ENCODE data around the gene SUSD2.
A peak's percentile ranks its signal among the peaks of the same experiment; 100 is the strongest.

The SUSD2 gene

DNA sequence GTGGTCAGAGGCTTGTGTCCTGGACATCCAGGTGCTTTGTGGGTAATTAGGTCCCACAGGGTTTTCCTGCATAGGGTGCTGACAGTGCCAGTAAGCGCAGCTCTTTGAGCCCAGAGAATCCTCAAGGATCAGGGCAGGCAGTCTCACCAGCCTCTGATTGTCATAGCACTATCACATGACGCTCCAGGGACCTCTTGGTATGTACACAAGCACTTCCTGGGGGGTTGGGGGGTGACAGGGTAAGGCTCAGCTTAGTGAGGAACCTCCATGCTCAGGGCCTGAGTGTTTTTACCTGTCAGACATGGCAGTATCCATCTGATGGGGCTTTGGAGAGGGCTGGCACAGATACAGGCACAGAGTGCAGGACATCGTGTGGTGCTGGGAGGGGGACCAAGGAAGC lies 27.9 kb upstream of the SUSD2 start:
- DNase-seq: no peak

DNA sequence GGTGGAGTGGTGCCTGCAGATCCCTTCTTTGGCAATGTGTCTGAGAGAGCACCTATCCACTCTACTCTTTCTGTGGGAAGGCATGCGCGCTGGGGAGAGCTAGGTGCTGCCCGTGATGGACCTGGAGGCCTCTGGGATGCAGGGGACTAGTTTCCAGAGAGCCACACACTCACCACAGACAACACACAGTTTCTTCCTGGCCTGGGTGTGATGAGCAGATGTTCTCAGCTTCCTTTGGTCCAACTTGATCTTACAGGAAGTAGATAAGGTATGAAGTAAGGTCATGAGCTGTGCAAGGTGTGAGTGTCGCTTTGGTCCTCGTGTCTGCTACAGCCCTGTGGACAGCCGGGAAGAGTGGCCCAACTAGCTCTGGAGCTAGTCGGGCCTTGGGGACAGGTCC lies 27.3 kb upstream of the SUSD2 start:
- DNase-seq: no peak

DNA sequence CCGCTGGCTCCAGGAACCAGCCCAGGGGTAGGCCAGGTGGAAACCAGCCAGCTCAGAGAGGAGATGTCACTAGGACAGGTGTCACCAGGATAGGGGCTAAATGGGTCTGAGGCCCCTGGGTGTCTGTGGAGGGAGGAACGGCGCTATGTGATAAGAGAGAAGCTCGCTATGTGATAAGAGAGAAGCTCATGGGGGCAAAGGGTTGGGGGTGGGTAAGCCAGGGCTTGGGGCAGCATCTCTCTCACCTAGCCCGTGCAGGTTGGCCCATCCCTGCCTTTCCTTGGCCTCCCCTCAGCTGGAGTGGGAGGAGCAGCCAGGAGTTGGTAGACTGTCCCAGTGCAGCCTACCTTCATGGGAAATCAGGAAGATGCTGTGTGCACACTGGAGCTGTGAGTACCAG lies 26.5 kb upstream of the SUSD2 start:
- DNase-seq: no peak

DNA sequence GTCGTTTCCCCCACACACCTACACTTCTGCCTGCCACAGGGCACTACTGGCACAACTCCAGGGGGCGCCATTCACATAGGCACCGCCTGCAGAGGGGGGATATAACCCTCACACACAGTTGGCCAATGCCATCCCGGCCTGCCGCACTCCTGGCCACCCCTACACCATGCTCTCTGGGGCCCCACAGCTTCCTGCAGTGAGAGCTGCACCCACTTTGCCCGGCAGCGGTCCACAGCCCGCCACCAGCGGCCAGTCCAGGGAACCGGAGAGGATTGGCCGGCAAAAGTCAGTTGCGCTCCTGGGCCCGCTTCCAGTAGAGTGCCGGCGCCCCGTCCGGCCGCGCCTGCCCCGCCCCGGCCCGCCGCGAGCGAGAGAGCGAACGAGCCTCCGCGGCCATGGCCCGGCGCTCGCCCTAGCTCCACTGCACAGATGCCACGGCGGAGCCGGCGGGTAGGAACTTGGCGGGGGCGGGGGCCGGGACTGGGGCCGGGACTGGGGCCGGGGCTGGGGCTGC lies 25.6 kb upstream of the SUSD2 start:
- DNase-seq: no peak

DNA sequence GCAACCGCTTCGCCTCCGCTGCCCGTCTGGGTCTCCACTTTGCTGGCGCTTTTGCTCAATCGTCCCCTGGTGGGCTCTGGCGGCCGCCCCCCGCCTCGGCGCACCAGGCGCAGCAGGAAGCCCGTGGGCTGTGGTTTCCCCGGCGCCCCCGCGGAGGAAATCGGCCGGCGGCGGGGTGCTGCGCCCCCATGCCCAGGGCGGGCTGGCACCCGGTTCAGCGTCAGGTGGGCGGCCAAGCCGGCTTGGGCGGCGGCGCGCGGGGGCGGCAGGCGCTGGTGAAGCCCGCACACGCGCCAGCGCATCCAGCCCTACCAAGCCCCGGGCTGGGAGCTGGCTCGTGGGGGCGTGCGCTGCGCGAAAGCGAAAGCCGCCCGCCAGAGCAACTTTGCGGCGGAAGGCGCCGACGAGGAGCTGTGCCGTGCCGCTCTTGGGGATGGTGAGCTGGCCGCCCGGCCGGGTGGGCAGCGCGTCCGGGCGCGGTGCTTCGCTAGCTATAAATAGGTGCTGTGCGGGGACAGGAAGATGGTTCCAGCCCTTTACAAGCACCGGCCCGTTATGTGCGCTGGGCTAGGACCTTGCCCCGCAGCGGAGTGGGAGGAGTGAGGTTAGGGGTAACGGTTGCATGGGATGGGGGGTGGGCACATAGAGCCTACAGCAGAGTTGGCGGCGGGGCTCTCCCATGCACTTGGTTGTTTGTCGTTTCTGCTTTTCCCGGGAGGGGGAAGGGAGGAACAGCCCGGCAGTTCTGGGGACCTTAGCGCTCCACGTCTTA lies 25.0 kb upstream of the SUSD2 start:
- no peak for DNase-seq

DNA sequence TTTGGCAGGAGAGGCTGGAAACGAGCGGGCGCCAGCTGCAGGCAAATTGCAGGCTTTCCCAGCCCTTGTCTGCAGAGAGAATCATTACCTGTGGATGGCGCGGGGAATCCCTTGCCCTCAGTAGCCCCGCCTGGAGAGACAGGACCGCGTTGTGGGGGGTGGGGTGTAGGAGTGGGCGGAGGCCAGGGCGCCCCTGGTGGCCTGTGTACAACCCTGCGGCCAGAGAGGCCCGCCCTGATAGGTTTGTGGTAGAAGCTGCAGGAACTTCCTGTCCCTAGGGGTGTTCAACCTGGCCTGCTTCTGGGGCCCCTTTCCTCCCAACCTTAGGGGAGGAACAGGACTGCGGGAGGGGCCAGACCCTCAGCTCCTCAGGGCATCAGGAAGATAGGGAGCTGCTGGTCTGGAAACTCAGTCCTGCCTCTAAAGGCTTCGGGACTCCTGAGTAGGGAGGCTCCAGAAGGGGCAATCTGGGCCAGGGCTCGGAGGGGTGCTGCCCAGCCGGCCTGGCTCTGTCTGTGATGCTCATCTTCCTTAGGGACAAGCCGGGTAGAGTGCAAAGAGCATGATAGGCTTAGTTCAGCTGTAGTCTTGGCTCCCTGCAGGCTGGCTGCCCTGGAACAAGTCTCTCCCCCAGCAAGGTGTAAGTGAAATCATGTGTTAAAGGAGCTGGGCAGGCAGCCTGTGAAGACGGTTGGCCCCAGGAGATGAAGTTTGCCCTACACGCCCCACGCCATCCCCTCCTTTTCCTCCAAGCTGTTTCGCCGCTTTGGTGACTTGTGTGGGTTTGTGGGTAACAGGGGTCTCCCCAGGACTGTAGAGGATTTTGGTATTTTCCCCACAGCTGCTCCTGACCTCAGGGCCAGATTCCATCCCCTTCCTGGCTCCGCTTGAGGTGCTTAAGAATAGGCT lies 24.1 kb upstream of the SUSD2 start:
- peak; percentile 45 for DNase-seq

DNA sequence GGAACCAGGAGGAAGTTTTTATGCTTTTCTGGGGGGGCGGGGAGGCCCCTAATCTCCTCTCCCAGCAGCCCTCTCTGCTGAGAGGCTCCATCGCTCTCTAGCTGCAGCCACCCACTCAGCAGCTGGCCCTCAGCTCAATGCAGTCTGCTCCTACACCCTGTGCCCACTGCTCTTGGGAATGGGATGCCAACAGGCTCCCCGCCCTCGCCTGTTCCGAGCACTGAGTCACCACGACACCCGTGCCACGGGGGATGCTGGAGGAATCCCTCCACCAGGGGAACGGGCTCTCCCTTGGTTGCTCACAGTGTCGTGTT lies 23.5 kb upstream of the SUSD2 start:
- no peak for DNase-seq

DNA sequence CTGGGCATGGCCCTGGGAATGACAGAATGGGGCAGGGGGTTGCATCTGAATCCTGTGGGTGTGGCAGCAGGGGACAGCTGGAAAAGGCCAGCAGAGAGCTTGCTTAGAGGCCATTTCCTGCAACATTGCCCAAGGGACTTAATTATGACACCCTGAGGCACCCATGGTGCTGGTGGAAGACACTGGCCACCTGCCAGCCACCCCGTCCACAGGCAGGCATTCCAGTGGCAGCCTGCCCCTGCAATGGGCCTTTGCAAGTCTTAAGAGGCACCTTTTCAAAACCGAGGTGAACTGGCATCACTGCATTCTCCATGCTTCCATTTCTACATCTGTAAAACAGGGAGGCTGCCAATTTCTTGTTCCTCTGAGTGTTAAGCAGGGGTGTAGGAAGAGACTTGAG lies 21.6 kb upstream of the SUSD2 start:
- DNase-seq: no peak

DNA sequence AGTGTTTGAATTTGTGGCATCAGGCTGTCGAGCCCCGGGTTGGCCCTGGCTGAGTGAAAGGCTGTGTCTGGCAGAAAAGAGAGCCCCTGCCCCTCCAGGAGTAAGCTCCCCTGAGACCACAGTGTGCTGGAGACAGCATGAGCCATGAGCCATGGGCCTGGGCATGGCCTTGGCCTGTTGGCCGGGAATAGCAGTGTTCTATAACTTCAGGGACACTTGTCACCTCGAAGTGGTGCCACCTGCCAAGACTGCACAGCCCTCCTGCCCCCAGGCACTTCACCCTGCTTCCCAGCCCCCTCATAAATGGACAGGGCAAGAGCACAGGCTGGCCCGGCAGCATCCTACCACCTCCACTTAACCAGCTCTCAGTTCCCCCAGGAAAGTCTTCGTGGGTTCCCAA lies 20.7 kb upstream of the SUSD2 start:
- DNase-seq: no peak

DNA sequence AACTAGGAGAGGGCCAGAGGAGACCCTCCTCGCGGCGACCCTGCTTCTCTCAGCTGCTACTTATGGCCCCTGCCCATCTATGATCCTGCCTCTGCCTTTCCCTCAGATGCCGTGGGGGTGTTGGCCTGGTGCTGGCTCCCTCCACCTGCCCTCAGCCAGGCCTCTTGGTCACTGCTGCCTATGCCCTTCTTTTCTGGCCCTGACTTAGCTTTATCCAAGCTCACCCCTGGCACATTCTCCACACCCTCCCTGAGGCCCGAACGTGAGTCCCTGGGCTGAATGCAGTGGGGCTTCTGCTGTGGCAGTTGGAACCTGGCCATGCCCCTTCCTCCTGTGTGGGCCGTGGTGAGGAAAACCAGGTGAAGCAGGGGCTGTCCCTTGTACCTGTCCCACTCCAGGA lies 19.8 kb upstream of the SUSD2 start:
- no peak for DNase-seq

DNA sequence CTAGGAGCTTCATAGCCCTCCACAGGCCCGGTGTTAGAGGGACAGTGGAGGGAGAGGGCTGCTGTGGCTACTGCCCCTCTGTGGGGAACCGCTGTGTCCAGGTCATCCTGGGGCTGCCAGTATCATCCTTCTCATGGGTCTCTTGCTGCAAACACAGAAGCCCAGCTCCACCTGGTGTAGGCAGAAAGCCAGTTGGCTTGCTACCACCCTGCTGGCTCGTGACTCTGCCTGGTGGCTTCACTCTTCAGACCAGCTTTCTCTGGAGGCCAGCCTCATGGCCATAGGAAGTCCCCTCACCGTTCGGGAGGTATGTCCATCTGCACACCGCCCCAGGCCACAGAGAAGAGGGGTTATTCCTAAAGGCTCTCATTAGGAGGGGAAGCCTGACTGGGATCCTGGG lies 19.4 kb upstream of the SUSD2 start:
- DNase-seq: peak; percentile 38

DNA sequence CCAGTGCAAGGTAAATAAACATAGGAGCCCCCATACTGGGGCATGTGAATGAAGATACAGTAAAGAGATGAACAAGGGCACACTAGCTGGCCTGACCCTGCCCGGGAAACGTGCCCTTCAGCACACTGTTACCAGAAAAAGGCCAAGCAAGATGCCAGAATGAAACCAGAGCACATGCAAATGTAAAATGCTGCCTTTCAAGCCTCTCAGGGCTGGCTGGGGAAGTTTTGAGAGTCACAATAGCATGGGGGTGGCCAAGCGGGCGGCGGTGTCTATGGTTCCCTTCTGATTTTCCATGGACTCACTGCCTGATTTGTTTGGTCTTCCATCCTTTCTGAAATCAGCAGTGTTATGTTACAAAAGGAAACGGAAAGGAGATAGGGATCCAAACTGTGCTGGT lies 18.9 kb upstream of the SUSD2 start:
- DNase-seq: no peak

DNA sequence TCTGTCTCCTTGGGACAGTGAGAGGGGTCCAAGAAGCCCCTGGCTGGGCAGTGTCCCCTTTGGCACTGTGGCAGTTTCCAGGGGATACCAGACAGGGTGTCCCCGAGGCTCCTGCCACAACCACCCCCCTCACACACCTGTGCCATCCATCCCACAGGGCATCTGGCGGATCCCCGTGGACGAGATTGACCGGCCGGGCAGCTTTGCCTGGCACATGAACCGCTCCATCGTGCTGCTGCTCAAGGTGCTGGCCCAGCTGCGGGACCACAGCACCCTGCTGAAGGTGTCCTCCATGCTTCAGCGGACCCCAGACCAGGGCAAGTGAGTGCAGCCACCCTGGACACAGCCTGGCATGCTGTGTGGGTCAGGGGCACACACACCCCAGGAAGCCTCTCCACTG lies 17.0 kb upstream of the SUSD2 start:
- no peak for DNase-seq

DNA sequence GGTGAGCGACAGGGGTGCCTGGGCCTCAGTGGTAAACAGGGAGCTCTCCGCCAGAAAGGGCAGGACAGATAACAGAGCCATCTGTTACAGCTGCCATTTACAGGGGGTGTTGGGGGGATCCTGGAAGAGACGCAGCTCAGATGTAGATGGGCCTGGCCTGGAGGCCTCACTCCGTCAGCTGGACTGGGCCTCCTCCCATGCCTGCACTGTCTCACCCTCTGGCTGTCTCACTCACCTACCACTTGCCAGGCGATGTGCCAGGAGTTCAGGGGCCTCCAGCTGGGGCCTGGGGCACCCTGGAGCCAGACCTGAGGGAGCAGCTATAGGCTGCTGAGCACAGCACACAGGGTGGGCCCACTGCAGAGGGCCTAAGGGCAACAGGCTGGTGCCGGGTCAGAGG lies 16.3 kb upstream of the SUSD2 start:
- no peak for DNase-seq

DNA sequence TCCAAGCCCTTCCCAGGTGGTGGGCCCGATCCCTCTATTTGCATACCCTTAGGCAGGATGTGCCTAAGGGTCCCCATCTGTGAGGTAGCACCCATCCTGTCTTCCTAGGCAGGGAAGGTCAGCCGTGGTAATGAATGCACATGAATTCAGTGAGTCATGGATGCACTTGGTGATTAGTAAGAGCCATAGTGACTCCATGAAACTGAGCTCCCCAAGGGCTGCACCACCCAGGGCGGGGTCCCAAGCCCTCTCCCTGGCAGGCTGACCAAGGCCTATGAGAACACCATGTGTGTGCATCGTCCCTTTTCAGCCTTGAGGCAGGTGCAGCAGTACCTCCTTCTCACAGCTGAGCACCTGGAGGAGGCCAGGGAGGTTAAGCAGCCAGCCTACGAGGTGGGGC lies 15.6 kb upstream of the SUSD2 start:
- no peak for DNase-seq

DNA sequence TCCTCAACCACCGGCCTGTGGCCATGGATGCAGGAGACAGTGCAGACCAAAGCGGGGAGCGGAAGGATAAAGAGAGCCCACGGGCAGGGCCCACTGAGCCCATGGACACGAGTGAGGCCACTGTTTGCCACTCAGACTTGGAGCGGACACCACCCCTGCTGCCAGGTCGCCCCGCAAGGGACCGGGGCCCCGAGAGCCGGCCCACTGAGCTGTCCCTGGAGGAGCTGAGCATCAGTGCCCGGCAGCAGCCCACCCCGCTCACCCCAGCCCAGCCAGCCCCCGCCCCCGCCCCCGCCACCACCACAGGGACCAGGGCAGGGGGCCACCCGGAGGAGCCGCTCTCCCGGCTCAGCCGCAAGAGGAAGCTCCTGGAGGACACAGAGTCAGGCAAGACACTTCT lies 14.5 kb upstream of the SUSD2 start:
- DNase-seq: no peak

DNA sequence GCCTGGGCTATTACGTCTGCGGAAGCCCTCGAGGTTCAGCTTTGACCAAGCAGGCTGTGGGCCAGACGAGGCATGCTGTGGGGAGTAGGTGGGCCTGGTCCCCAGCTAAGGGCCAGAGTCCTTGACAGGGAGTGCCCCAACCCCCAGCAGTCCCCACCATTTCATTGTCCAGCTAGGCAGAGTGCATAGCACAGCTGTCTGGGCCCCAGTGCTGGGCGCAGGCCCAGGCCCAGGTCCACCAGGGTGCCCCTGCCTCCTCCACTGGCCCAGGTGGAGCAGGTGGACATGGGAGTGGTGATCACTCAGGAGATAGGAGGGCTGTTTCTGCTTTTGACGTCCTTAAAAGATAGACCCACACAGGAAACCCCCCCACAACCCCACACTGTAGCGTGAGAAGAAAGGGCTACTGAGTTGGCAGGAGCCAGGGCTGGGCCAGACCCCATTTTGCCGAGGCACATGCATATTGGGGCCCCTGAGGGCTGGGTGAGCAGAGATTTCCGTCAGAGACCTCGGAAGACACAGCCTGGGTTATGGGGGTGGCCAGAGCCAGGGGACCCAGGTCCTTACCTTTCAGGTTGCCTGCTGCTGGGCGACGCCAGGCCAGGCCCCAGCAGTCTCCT lies 11.7 kb upstream of the SUSD2 start:
- DNase-seq: no peak

DNA sequence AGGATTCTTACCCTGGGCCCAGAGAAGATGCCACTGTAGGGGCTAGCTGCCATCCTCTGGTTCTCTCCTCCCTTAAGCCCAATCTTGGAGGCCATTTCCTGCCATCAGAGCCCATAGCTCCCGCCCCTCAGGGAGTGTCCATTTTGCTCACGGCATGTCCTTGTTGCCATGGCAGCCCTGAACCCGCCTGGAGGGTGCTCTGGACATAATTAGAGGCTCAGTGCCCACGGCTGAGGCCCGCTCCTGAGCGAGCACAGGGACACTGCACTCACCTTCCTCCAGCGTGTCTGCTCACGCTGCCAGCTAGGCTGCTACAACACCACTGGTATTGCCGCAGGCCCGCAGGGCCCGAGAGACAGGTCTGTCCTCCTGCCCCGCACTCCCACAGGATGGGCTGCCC lies 11.1 kb upstream of the SUSD2 start:
- no peak for DNase-seq

DNA sequence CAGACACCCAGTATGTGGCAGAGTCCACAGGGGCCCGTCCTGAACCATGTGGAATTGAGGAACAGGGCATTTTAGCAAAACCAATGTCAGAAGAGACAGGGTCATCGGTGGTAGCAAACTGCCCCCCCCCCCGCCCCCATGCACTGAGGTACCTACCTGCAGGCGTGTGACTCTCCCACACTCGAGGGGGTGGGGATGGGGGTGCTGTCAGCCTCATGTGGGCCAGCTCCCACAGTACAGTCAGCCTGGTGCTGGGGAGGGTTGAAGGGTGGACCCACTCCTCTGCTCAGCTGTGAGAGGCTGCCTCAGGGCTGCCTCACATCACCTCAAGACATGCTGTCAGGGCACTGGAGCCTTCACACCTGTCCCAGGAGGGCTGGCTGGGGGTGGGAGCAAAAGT lies 10.7 kb upstream of the SUSD2 start:
- DNase-seq: no peak

DNA sequence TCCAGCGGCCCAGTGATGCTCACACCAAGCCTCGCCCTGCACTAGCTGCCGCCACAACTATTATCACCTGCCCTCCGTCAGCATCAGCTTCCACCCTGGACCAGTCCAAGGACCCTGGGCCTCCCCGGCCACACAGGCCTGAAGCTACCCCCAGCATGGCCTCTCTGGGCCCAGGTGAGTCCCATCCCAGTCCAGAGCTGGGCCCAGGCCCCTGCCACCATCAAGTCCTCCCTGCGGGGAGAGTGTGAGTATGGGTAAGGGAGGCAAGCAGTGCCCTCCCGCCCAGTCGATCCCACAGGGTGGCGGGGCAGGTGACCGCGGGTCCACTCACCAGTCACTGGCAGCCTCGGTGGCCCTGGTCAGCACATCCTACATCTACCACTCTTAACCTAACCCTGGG lies 9.5 kb upstream of the SUSD2 start:
- DNase-seq: no peak

DNA sequence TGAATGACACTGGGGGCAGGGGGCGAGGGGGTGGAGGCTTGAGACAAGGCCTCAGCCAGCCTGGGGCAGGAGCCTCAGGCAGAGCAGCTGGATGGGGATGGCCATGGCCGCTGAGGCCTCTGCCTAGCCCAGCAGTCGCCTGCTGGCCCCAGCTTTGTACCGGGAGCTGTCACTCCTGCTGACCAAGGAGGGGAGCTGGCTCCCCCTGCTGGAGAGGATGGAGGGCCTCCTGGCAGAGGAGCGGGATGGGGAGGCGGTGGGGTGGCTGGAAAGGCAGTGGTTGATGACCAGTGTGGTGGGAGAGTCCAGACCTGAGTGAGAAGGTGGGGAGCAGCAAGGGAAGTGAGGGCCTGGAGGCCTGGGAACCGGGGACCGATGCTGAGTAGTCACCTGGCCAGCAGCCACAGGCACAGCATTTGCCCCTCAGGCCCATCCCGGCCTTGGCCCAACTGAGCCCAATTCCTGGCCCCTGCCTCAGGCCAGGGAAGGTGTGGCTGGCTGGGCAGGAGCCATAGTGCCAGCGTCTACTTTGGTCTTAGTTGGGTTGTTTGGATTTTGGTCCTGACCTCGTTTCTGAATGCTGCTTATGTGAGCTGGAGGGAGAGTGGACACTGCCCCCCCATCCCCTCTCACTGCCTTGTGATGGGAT lies 6.0 kb upstream of the SUSD2 start:
- DNase-seq: no peak

DNA sequence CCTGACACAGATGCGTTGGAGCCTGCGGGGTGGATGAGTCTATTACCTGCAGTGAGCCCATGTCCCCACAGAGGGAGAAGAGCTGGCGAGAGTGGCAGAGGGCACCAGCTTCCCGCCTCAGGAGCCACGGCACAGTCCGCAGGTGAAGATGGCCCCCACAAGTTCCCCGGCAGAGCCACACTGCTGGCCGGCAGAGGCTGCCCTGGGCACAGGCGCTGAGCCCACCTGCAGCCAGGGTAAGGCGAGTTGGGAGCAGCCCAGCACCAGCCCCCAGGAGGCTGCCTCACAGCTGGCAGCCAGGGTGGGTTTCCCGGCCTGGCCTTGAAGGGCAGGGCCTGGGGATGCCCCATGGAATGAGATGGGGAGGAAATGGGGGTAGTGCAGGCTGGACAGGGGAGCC lies 5.2 kb upstream of the SUSD2 start:
- no peak for DNase-seq

DNA sequence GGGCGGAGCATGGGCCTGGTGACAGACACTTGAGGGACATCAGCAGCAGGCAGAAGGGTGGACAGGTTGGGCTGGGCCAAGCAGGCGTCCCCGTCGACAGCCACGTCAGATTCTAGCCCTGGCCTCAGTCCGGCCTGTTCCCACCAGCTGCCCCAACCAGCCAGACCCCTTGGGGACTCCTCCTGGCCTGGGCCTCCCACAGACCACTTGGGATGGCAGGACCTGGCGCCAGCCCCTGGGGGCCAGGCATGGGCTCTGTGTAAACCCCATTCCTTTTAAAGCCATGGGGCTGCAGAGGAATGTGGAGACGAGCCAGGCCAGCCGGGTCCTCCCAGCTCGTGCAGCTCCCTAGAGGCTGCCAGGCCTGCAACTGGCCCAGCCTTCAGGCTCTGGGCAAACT lies 4.7 kb upstream of the SUSD2 start:
- no peak for DNase-seq

DNA sequence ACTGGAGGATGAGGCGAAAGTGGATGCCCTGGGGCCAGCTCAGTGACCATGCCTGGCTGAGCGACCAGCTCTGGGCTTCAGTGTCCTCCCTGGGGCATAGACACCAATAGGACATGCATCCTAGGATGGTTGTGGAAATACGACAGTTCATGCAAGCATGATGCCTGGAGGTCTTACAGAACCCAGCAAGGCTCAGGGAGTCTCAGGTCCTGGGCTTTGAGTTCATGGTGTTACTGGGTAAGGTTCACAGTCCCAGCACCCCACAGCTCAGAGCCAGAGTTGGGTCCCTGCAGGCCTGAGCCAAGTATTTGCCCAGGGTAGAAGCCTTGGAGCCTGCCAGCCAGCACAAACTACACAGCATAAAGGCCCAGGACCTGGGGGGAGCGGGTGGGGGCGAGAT lies 4.2 kb upstream of the SUSD2 start:
- no peak for DNase-seq
